GM18868 (cell line): ENCODE results near the gene SPTA1.

Experiments
- ATAC-seq: cut with Tn5 transposase; IDR thresholded peaks from one replicate; pipeline ENCODE4 v1.9.1; 2021; ENCODE audit warnings: mild to moderate bottlenecking, moderate library complexity; ENCODE audit not compliant: unreplicated experiment

The SPTA1 gene

GRCh38 chr1:158687037-158687436, 522 bp upstream of the SPTA1 start:
- ATAC-seq, result no peak

- no peak for ATAC-seq
Observed at GRCh38 chr1:158685085-158685484, 1.4 kb downstream of the SPTA1 start.

- ATAC-seq, result no peak
Observed at GRCh38 chr1:158681606-158682005, 4.9 kb downstream of the SPTA1 start.

- no peak for ATAC-seq
Observed at GRCh38 chr1:158679289-158679688, 7.2 kb downstream of the SPTA1 start.

- ATAC-seq, result no peak
Observed at GRCh38 chr1:158675563-158676323, 10.8 kb downstream of the SPTA1 start.

GRCh38 chr1:158674302-158674701, 12.2 kb downstream of the SPTA1 start:
- ATAC-seq, result no peak

GRCh38 chr1:158666037-158666436, 20.5 kb downstream of the SPTA1 start:
- no peak for ATAC-seq

GRCh38 chr1:158654571-158654970, 31.9 kb downstream of the SPTA1 start:
- ATAC-seq, result no peak

- no peak for ATAC-seq
Observed at GRCh38 chr1:158654086-158654485, 32.4 kb downstream of the SPTA1 start.

- ATAC-seq, result no peak
Observed at GRCh38 chr1:158652721-158653334, 33.7 kb downstream of the SPTA1 start.

GRCh38 chr1:158649052-158649451, 37.5 kb downstream of the SPTA1 start:
- ATAC-seq, result no peak

- no peak for ATAC-seq
Observed at GRCh38 chr1:158646465-158646864, 40.0 kb downstream of the SPTA1 start.

- ATAC-seq, result no peak
Observed at GRCh38 chr1:158644449-158644848, 42.1 kb downstream of the SPTA1 start.

- no peak for ATAC-seq
Observed at GRCh38 chr1:158638904-158639303, 47.6 kb downstream of the SPTA1 start.

GRCh38 chr1:158638146-158638545, 48.4 kb downstream of the SPTA1 start:
- ATAC-seq, result no peak

- no peak for ATAC-seq
Observed at GRCh38 chr1:158613764-158614163, 72.8 kb downstream of the SPTA1 start.

- no peak for ATAC-seq
Observed at GRCh38 chr1:158611916-158612315, 74.6 kb downstream of the SPTA1 start.

GRCh38 chr1:158607296-158607695, 79.2 kb downstream of the SPTA1 start:
- no peak for ATAC-seq

GRCh38 chr1:158604968-158605367, 81.5 kb downstream of the SPTA1 start, which contains the start of gene OR10Z1:
TSS of gene OR10Z1 (plus strand) at chr1:158605268. CDS start at chr1:158606439, 1,171 bp downstream.
- ATAC-seq, result no peak

GRCh38 chr1:158600735-158601134, 85.8 kb downstream of the SPTA1 start:
- ATAC-seq, result no peak

- ATAC-seq, result no peak
Observed at GRCh38 chr1:158586942-158587341, 99.6 kb downstream of the SPTA1 start.

GRCh38 chr1:158583962-158584361, 102.6 kb downstream of the SPTA1 start:
- no peak for ATAC-seq
